ENCODE results near the gene DDR1.

GRCh38 chr6:30839671-30840070 lies 44.6 kb upstream of the DDR1 start:
- TF ChIP-seq, protein P1, sequence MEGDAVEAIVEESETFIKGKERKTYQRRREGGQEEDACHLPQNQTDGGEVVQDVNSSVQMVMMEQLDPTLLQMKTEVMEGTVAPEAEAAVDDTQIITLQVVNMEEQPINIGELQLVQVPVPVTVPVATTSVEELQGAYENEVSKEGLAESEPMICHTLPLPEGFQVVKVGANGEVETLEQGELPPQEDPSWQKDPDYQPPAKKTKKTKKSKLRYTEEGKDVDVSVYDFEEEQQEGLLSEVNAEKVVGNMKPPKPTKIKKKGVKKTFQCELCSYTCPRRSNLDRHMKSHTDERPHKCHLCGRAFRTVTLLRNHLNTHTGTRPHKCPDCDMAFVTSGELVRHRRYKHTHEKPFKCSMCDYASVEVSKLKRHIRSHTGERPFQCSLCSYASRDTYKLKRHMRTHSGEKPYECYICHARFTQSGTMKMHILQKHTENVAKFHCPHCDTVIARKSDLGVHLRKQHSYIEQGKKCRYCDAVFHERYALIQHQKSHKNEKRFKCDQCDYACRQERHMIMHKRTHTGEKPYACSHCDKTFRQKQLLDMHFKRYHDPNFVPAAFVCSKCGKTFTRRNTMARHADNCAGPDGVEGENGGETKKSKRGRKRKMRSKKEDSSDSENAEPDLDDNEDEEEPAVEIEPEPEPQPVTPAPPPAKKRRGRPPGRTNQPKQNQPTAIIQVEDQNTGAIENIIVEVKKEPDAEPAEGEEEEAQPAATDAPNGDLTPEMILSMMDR (IDR thresholded peaks at IDR 0.05; ENCODE audit: insufficient read depth, low read length, poor library complexity, severe bottlenecking), result no peak
- no peak for TF ChIP-seq EZH2phosphoT487 (conservative IDR thresholded peaks at IDR 0.05; ENCODE audit: low read length)
